Glutamatergic neuron (in vitro differentiated cells): ENCODE results near the gene SYNDIG1L. TPM values are rescaled to one million over a fixed set of nuclear protein-coding genes. Genes with fewer than 3 reads are reported as not detected.
"Not testable (repeated sequence)": the region's sequence is repeated elsewhere in the genome, so short reads cannot be mapped to it uniquely, and the experiment has no call there.

ENCODE experiments used
- DNase-seq: peaks from one replicate; pipeline ENCODE4 v3.0.0; 2022
- H3K27ac Mint-ChIP-seq: one replicate; pipeline ENCODE4 v1.8.0; 2020; ENCODE audit warnings: mild to moderate bottlenecking, mixed read lengths, inconsistent platforms; ENCODE audit not compliant: unreplicated experiment
- H3K27me3 Mint-ChIP-seq: one replicate; pipeline ENCODE4 v1.8.0; 2020; ENCODE audit warnings: mild to moderate bottlenecking, moderate library complexity, mixed read lengths, inconsistent platforms; ENCODE audit not compliant: unreplicated experiment
- H3K36me3 Mint-ChIP-seq: one replicate; pipeline ENCODE4 v1.8.0; 2020; ENCODE audit warnings: mild to moderate bottlenecking, mixed read lengths, inconsistent platforms; ENCODE audit not compliant: unreplicated experiment
- H3K4me1 Mint-ChIP-seq: one replicate; pipeline ENCODE4 v1.8.0; 2020; ENCODE audit warnings: mild to moderate bottlenecking, low read depth, mixed read lengths, inconsistent platforms; ENCODE audit not compliant: unreplicated experiment
- H3K4me3 Mint-ChIP-seq: one replicate; pipeline ENCODE4 v1.8.0; 2020; ENCODE audit warnings: mild to moderate bottlenecking, mixed read lengths, inconsistent platforms; ENCODE audit not compliant: unreplicated experiment
- H3K9me3 Mint-ChIP-seq: one replicate; pipeline ENCODE4 v1.8.0; 2020; ENCODE audit warnings: mild to moderate bottlenecking, moderate library complexity, mixed read lengths, inconsistent platforms; ENCODE audit not compliant: unreplicated experiment
- CTCF ChIP-seq: fragments of 200-600 bp; sonication (generic); IDR thresholded peaks from one replicate; pipeline ENCODE4 v1.5.0; 2021; ENCODE audit not compliant: partially characterized antibody, unreplicated experiment
- total RNA-seq: library from RNA; stranded (reverse); fragmentation: NEBNext Ultra II Directional; extraction: Animal tissue kit (Norgen Biotek cat#: 25700); gene quantifications from one replicate; pipeline ENCODE4 v1.2.1, GENCODE V29; 2021; ENCODE audit not compliant: unreplicated experiment

The SYNDIG1L gene
- total RNA-seq, 1 donor from 2014 or later = 1.5 TPM

GRCh38 chr14:74389980-74390379, 36.0 kb downstream of the SYNDIG1L start:
- H3K9me3 Mint-ChIP-seq = peaks cover 2% of the 10 kb centered on the region
- peaks cover 21% of the 10 kb centered on the region for H3K4me1 Mint-ChIP-seq
- no peak for DNase-seq
- H3K27ac Mint-ChIP-seq = no peak overlapping the region
- no peak overlapping the region for H3K4me3 Mint-ChIP-seq
- no peak for TF ChIP-seq CTCF
- H3K27me3 Mint-ChIP-seq = peaks cover 3% of the 10 kb centered on the region
- no peaks in the 10 kb centered on the region for H3K36me3 Mint-ChIP-seq

- H3K36me3 Mint-ChIP-seq = no peaks in the 10 kb centered on the region
- H3K4me3 Mint-ChIP-seq = no peak overlapping the region
- no peak for TF ChIP-seq CTCF
- H3K27ac Mint-ChIP-seq = no peak overlapping the region
- no peaks in the 10 kb centered on the region for H3K4me1 Mint-ChIP-seq
- peaks cover 2% of the 10 kb centered on the region for H3K27me3 Mint-ChIP-seq
- peaks cover 2% of the 10 kb centered on the region for H3K9me3 Mint-ChIP-seq
- no peak for DNase-seq
Measured at GRCh38 chr14:74382231-74382630, 43.8 kb downstream of the SYNDIG1L start.

GRCh38 chr14:74381571-74381970, 44.4 kb downstream of the SYNDIG1L start:
- not testable (repeated sequence) for H3K36me3 Mint-ChIP-seq, DNase-seq, H3K27me3 Mint-ChIP-seq, H3K27ac Mint-ChIP-seq, H3K4me1 Mint-ChIP-seq, H3K9me3 Mint-ChIP-seq, H3K4me3 Mint-ChIP-seq

GRCh38 chr14:74380845-74381244, 45.2 kb downstream of the SYNDIG1L start:
- Mint-ChIP-seq H3K27ac (no peak overlapping the region), H3K9me3 (peaks cover 2% of the 10 kb centered on the region), H3K27me3 (peaks cover 2% of the 10 kb centered on the region), H3K4me3 (no peak overlapping the region), H3K4me1 (no peaks in the 10 kb centered on the region), H3K36me3 (no peaks in the 10 kb centered on the region)
- TF ChIP-seq CTCF = no peak
- no peak for DNase-seq

- TF ChIP-seq CTCF = no peak
- Mint-ChIP-seq H3K27me3 (peaks cover 2% of the 10 kb centered on the region), H3K4me1 (no peaks in the 10 kb centered on the region), H3K9me3 (peaks cover 2% of the 10 kb centered on the region), H3K4me3 (no peak overlapping the region), H3K27ac (no peak overlapping the region), H3K36me3 (no peaks in the 10 kb centered on the region)
- DNase-seq = no peak
Measured at GRCh38 chr14:74380172-74380571, 45.8 kb downstream of the SYNDIG1L start.
